RWPE2 (cell line): ENCODE measurements around the gene TIE1.

ENCODE experiments used
- ATAC-seq: fragments of 200-7000 bp; cut with Tn5 transposase; 3 replicates; pipeline ENCODE4 v1.9.1; 2021; ENCODE audit warnings: low read depth
- DNase-seq: peaks from one replicate; pipeline ENCODE4 v3.0.0-alpha.2; 2020; ENCODE audit warnings: low spot score
- H3K27ac ChIP-seq: fragments of 450-650 bp; 2 replicates; pipeline ENCODE4 v1.5.1; 2017; ENCODE audit warnings: mild to moderate bottlenecking; ENCODE audit not compliant: poor library complexity, severe bottlenecking
- H3K27me3 ChIP-seq: fragments of 250-450 bp; sonication (Bioruptor Pico); 2 replicates; pipeline ENCODE4 v1.5.1; 2021; ENCODE audit warnings: mild to moderate bottlenecking, moderate library complexity; ENCODE audit not compliant: insufficient read depth, poor library complexity, severe bottlenecking
- H3K36me3 ChIP-seq: fragments of 250-450 bp; sonication (Bioruptor Pico); 2 replicates; pipeline ENCODE4 v1.5.1; 2020; ENCODE audit warnings: low read depth, mild to moderate bottlenecking, moderate library complexity
- H3K4me1 ChIP-seq: fragments of 250-450 bp; sonication (Bioruptor Pico); 2 replicates; pipeline ENCODE4 v1.5.1; 2021; ENCODE audit warnings: mild to moderate bottlenecking, moderate library complexity; ENCODE audit not compliant: insufficient read depth, poor library complexity, severe bottlenecking
- H3K4me3 ChIP-seq: fragments of 250-450 bp; sonication (Bioruptor Pico); 2 replicates; pipeline ENCODE4 v1.5.1; 2021; ENCODE audit warnings: mild to moderate bottlenecking, moderate library complexity; ENCODE audit not compliant: severe bottlenecking
- H3K9me3 ChIP-seq: fragments of 250-450 bp; sonication (Bioruptor Pico); 2 replicates; pipeline ENCODE4 v1.5.1; 2021; ENCODE audit warnings: mild to moderate bottlenecking, moderate library complexity; ENCODE audit not compliant: severe bottlenecking
- CTCF ChIP-seq: fragments of 450-650 bp; IDR thresholded peaks from one replicate; pipeline ENCODE4 v1.5.1; 2017; ENCODE audit warnings: mild to moderate bottlenecking, moderate library complexity; ENCODE audit not compliant: poor library complexity, severe bottlenecking

Gene TIE1

DNA sequence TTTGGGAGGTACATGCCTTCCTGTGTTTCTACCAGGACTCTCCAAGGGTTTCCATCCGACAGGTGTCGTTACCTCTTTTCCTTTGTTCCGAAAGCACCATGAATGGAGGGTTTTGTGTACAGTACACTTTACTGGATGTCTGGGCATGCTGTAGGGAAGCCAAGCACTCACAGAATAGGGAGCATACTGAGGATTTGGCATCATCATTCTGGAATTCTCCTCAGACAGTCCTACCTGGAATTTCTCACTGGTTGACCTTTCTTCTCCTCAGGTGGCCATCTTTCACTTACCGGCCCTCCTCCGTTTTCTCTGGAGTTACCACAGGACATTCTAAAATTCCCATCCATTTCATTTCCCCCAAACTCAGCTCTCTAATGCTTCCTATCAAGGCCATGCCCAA lies 30.9 kb downstream of the TIE1 start:
- H3K4me3 ChIP-seq = no peak overlapping the region
- H3K4me1 ChIP-seq = no peaks in the 10 kb centered on the region
- DNase-seq (no peak), ATAC-seq (no peak)
- no peak for TF ChIP-seq CTCF
- H3K27ac ChIP-seq = no peak overlapping the region
- H3K27me3 ChIP-seq = no peaks in the 10 kb centered on the region
- no peaks in the 10 kb centered on the region for H3K36me3 ChIP-seq
- H3K9me3 ChIP-seq = no peaks in the 10 kb centered on the region

DNA sequence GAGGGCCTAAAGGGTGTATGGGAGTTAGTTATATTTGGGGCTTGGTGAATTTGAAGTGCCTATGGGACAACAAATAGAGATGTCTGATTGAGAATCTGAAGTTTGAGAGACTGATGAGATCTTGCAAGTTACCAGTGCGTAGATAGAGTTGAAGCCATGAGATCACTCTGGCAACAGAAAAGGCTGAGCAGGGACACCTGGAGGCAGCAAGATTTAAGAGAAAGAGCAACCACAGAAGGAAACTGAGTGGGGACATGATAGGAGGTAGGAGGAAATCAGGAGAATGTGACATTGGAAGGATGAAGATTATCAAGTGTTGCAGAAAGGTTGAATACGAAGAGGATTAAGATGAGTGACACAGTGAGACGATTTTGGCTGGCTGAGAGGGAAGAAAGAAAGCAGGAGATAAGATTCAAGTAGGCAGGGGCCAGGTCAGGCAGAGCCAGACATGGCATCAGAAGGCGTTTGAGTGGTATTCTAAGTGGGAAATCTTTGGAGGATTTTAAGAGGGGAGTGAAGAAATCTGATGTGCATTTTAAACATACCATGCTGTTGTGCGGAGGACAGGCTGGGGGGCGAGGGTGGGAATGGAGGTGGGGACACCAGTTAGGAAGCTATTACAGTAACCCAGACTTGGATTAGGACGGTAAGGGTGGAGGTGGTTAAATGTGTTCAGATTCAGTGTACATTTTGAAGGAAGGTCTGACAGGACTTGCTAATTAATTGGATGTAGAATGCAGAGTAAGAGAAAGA lies 33.8 kb downstream of the TIE1 start:
- H3K36me3 ChIP-seq = no peaks in the 10 kb centered on the region
- H3K4me1 ChIP-seq = no peaks in the 10 kb centered on the region
- H3K9me3 ChIP-seq = no peaks in the 10 kb centered on the region
- no peak for ATAC-seq
- H3K27ac ChIP-seq = no peak overlapping the region
- DNase-seq = no peak
- no peak overlapping the region for H3K4me3 ChIP-seq
- no peaks in the 10 kb centered on the region for H3K27me3 ChIP-seq
- TF ChIP-seq CTCF = no peak

GRCh38 chr1:43337588-43337987 lies 36.8 kb downstream of the TIE1 start, which contains the start of gene MPL:
Gene MPL (plus strand): TSS chr1:43337818. CDS start chr1:43337849, 31 bp downstream.
- H3K36me3 ChIP-seq = no peaks in the 10 kb centered on the region
- H3K9me3 ChIP-seq = no peaks in the 10 kb centered on the region
- TF ChIP-seq CTCF = no peak
- ATAC-seq (no peak), DNase-seq (no peak)
- no peaks in the 10 kb centered on the region for H3K4me1 ChIP-seq
- H3K27me3 ChIP-seq = no peaks in the 10 kb centered on the region
- H3K27ac ChIP-seq = no peak within 1 kb of the TSS
- no peak within 1 kb of the TSS for H3K4me3 ChIP-seq

GRCh38 chr1:43338001-43338400 lies 37.2 kb downstream of the TIE1 start:
- Histone ChIP-seq H3K27me3 (no peaks in the 10 kb centered on the region), H3K36me3 (no peaks in the 10 kb centered on the region), H3K4me3 (no peak overlapping the region), H3K9me3 (no peaks in the 10 kb centered on the region), H3K27ac (no peak overlapping the region), H3K4me1 (no peaks in the 10 kb centered on the region)
- no peak for TF ChIP-seq CTCF
- no peak for ATAC-seq
- DNase-seq = no peak

- Histone ChIP-seq H3K4me1 (no peaks in the 10 kb centered on the region), H3K36me3 (no peaks in the 10 kb centered on the region), H3K9me3 (no peaks in the 10 kb centered on the region), H3K27ac (no peak overlapping the region), H3K27me3 (no peaks in the 10 kb centered on the region), H3K4me3 (no peak overlapping the region)
- DNase-seq = no peak
- no peak for ATAC-seq
- no peak for TF ChIP-seq CTCF
These were observed 38.9 kb downstream of the TIE1 start for GRCh38 chr1:43339584-43340232.
